SH-SY5Y (cell line): Measurements from ENCODE around the gene COL19A1.

Experiments
- GATA2 ChIP-seq: IDR thresholded peaks from 2 replicates; pipeline ENCODE4 v1.6.1; 2011; ENCODE audit warnings: mild to moderate bottlenecking, low read depth, low read length
- GATA3 ChIP-seq: IDR thresholded peaks from 2 replicates; pipeline ENCODE4 v1.6.1; 2011; ENCODE audit warnings: low read depth, mild to moderate bottlenecking, low read length, moderate library complexity

DNA sequence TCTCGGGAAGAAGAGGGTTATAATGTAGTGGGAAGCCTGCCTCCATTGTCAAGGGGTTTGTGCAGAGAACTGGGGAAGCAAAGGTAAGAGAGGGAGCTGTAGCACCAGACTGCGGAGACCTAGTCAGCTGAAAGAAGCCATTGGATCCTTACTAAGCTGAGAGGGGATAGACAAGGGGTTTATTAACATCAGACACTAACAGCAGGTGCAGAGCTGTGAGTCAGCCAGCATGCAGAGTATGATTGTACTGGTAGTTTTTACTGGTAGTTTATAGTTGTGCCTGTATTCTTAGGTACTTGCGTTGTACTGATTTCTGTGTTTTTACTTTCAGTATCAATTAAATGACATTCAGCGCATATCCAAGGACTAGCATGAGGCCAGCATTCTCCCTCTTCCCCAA is 17.8 kb upstream of the COL19A1 start:
- TF ChIP-seq GATA2 (no peak), GATA3 (no peak)
